NCI-H510A (cell line): ENCODE measurements around the gene RMC1.
A peak's percentile ranks its signal among the peaks of the same experiment; 100 is the strongest.
"Not testable (repeated sequence)": the region's sequence is repeated elsewhere in the genome, so short reads cannot be mapped to it uniquely, and the experiment has no call there.

Experiments used
- DNase-seq: peaks from one replicate; lab custom pipeline; 2025; lab: John Stamatoyannopoulos, UW

The RMC1 gene

GRCh38 chr18:23503038-23503962 lies at the start of gene RMC1:
TSS of gene RMC1 (plus strand) at chr18:23503511. CDS start at chr18:23503619, 108 bp downstream.
- DNase-seq, result peak; percentile 75

DNA sequence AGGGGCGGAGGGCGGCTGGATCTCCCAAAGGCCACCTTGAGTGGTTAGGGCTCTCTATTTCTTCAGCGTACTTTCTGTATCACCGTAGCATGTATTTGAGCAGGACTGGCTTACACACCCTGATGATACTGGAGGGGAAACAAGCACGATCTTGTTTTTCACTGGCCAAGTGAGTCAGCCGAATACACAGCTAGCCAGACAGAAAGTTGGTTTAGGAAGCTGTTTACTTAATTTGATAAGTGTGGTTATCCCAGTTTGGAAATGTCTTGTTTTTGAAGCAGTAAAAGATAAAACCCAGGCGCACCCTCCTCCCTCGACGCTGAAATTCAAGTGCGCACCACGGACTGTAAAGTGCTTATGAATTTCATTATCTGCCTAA lies 49.6 kb upstream of the RMC1 start:
- DNase-seq, result no peak

DNA sequence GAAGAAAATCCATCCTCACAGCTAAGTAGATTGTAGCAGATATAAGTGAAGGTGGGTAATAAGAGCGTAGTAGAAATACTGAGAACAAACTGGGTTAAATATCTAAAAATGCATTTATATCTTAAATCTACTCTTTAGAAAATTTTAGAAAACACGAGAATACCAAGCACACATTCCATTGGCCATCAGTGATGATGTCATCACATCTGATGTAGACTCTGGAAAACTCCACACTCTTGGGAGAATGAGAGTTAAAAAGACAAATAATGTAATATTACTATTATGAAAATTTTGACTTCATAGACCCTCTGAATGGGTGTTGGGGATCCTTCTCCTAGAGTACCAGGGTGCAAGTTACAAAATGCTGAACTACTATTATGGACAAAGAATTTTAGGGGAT lies 46.5 kb upstream of the RMC1 start:
- DNase-seq, result no peak

GRCh38 chr18:23458830-23459529 lies 44.3 kb upstream of the RMC1 start:
- no peak for DNase-seq

DNA sequence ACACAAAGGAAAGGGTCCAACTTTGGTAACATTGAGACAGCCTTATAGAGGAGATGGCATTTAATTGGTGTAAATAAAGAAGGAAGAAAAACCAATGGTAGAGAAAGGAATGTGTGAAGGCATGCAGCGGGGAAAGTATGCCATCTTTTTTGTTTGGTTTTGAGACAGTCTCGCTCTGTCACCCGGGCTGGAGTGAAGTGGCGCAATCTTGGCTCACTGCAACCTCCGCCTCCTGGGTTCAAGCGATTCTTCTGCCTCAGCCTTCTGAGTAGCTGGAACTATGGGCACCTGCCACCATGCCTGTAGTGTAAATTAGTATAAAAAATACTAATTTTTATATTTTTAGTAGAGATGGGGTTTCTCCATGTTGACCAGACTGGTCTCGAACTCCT lies 43.8 kb upstream of the RMC1 start:
- DNase-seq, result no peak

GRCh38 chr18:23460285-23461273 lies 42.7 kb upstream of the RMC1 start:
- no peak for DNase-seq

GRCh38 chr18:23462876-23463275 lies 40.4 kb upstream of the RMC1 start:
- no peak for DNase-seq

GRCh38 chr18:23468753-23469459 lies 34.4 kb upstream of the RMC1 start:
- DNase-seq, result no peak

DNA sequence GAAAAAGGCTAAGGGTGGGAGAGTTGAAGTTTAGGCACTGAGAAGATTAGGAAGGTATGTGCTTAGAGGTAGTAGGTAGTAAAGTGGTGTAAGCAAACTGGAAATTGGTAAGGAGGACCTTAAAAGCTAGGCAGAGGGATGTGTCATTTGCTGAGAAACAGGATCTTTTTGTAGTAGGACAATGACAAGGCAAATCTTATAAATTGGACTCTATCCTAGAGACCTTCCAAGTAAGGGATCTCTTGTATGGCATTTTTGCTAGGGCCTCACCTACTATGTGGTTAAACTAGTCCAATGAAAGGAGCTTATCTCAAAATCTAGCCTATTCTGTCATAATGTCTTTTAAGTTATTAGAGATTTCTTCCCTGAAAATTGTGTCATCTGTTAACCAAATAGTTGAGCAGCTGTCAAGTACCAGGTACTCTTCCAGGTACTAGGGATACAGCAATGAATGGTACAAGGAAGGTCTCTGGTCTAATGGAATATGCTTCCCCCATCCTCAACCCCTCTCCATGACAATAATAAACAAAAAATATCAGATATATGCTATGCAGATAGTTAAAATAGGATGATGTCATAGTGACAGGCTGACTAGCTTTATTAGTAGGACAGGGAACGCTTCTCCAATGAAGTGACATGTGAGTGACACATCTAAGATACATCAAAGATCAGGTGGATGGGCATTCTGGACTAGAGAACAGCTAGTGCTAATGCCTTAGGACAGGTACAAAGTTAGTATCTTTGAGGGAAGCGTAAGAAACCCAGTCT lies 32.5 kb upstream of the RMC1 start:
- DNase-seq, result no peak

DNA sequence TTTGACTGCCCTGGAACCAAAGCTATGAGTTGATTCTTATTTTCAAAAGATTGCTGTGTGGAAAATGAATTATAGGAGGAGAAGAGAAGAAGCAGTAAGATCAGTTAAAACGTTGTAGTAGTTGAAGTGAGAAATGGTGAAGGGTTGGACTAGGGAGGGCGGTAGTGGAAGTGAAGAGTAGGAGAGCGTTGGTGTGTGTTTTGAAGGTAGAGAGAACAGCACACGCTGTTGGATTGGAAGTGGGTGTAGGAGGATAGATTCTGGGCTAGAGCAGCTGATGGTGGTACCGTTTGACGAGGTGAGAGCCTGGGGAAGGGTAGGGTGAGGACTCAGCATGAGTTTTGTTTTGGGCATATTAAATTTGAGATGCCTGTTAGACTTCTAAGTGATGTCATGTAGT lies 31.8 kb upstream of the RMC1 start:
- no peak for DNase-seq

DNA sequence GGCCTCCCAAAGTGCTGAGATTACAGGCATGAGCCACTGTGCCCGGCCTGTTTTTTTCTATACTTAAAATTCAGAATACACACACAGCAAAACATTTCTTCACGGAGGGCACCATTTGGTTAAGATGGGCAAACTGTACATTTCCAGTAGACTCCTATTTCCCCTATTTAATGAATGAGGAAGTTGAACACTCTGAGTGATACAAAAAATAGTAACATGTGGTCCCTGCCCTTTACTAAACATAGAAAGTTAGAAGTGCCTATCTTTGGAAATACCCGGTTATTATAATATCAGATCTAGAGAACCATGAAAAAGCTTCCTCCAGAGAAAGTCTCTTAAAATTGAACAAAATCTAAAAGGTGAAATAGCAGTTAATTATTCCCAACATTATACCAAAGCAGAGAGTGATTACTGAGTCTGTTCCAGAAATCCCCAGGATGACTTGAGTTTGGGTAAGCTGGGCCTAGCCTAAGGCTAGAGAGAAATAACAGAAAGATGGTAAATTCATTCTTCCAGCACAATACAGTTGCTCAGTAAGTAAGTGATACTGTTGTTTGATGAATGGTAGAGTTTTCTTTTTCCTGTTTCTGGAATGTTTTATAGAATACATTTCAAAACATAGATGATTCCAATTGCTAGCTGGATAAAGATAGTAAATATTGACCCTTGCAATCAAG lies 23.3 kb upstream of the RMC1 start:
- DNase-seq, result no peak

DNA sequence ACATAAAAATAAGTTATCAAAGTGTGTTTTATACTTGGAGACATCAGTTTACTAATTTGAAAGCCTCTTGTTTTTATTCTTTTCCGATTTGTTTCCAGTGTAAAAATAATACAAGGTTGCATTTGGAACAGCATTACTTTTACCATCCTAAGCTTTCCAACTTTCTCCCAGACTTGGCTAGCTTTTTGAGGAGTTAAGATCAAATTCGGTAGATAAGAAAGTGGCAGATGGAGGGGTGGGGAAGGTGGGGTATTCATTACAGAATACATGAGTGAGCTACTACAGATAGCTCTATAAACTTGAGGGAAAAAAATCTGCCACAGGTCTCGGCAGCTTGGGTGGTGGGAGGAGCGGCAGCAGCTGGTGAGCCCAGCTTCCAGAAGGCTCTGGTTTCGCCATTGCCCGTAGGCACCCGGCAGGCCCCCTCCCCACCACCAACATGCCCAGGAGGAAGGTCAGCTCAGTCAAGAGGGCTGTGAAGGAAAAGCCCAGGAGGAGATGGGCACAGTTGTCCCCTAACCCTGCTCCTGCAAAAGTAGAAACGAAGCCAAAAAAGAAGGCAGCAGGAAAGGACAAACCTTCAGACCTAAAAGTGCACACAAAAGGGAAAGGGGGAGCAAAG lies 18.6 kb upstream of the RMC1 start:
- DNase-seq, result no peak

DNA sequence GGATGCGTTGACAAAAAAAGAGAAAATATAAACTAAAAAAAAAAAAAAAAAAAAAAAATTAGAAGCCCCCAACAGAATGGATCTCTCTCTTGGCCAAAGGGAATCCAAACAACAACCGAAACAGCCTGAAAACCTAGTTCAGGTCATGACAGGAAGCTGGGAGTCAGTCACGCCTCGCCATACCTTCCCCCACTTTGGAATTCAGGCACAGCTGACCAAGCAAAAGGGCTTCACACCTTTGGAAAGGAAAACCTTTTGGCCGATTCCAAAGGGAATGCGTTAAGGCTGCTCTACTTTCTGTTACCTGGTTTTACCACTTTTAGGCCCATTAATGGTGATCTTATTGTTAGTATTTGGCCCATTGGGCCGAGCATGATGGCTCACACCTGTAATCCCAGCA lies 17.9 kb upstream of the RMC1 start:
- DNase-seq, result no peak

GRCh38 chr18:23487738-23488570 lies 15.4 kb upstream of the RMC1 start:
- DNase-seq, result no peak

DNA sequence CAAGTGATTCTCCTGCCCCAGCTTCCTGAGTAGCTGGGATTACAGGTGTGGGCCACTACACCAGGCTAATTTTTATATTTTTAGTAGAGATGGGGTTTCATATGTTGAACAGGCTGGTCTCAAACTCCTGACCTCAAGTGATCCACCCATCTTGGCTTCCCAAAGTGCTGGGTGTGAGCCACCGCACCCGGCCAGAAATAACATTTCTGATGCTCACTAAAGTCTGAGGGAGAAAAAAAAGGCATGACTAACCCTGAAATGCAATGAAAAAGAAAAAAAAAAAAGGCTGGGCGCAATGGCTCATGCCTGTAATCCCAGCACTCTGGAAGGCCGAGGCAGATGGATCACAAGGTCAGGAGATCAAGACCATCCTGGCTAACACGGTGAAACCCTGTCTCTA lies 13.7 kb upstream of the RMC1 start:
- not testable (repeated sequence) for DNase-seq

DNA sequence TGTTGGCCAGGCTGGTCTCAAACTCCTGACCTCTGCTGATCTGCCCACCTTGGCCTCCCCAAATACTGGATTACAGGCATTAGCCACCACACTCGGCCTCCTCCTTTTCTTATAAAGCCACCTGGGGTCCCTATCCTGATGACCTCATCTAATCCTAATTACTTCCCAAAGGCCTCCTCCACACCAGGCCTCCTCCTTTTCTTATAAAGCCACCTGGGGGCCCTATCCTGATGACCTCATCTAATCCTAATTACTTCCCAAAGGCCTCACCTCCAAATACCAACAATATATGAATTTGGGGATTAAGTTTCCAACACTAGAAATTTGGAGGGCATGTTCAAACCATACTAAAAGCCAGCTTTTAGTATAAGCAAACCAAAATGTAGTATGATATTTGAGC lies 9.7 kb upstream of the RMC1 start:
- DNase-seq, result no peak

- no peak for DNase-seq
Observed at GRCh38 chr18:23494992-23495391, 8.3 kb upstream of the RMC1 start.

DNA sequence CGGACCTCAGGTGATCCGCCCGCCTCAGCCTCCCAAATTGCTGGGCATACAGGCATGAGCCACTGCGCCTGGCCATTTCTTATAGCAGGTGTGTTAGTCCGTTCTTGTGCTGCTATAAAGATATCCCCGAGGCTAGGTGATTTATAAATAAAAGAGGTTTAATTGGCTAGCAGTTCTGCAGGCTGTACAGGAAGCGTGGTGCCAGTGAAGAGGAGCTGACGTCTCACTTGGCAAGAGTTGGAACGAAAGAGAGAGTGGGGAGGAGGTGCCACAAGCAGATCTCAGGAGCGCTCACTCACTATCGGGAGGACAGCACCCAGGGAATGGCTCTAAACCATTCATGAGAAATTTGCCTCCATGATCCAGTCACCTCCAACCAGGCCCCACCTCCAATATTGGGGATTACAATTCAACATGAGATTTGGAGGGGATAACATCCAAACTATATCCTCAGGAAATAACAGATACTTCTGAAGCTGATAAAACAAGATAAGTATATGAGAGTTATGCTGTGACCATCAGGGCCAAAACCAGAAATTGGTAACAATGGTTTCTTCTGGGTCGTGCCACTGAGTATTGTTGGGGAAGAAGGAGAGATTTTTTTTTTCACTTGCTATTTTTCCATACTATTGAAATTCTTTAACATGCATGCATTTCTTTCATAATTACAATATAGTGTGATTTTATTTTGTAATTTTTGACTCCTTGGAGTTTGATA lies 7.4 kb upstream of the RMC1 start:
- DNase-seq, result peak; percentile 64
